Stimulated activated CD8-positive, alpha-beta memory T cell treated with anti-CD3 and anti-CD28 coated beads, Interleukin-4, amount 100 ng/mL, for 4 hours (primary cell): ENCODE measurements around the gene PRKAR2A.
"Not testable (repeated sequence)": the region's sequence is repeated elsewhere in the genome, so short reads cannot be mapped to it uniquely, and the experiment has no call there.

ENCODE experiments used
- DNase-seq, 2 donors: peaks; one replicate each; pipeline ENCODE4 v3.0.0-alpha.2; 2020; ENCODE audit warnings: low read depth in 2 of 2, low spot score in 1 of 2

The PRKAR2A gene

GRCh38 chr3:48782046-48782445 lies 65.6 kb downstream of the PRKAR2A start:
- DNase-seq = no peak

DNA sequence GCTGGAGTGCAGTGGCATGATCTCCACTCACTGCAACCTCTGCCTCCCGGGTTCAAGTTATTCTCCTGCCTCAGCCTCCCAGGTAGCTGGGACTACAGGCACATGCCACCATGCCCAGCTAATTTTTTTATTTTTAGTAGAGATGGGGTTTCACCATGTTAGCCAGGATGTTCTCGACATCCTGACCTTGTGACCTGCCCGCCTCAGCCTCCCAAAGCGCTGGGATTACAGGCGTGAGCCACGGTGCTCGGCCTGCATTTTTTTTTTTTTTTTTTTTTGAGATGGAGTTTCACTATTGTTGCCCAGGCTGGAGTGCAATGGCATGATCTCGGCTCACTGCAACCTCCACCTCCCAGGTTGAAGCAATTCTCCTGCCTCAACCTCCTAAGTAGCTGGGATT lies 69.1 kb downstream of the PRKAR2A start:
- not testable (repeated sequence) for DNase-seq

GRCh38 chr3:48776854-48777253 lies 70.8 kb downstream of the PRKAR2A start:
- DNase-seq = no peak

DNA sequence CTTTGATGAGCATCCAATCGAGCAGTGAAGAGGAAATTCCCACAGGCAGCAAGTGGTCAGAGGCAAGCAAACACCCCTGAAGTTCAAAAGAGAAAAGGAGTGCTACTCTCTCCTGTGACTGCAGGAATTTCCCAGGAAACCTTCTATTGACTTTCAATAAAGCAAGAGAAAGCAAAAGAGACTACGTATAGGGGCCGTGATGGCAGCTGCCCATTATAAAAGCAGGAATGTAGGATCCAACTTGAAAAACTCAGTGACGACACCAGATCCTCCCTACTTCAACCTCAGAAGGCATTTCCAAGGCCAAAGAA lies 77.5 kb downstream of the PRKAR2A start:
- no peak for DNase-seq

DNA sequence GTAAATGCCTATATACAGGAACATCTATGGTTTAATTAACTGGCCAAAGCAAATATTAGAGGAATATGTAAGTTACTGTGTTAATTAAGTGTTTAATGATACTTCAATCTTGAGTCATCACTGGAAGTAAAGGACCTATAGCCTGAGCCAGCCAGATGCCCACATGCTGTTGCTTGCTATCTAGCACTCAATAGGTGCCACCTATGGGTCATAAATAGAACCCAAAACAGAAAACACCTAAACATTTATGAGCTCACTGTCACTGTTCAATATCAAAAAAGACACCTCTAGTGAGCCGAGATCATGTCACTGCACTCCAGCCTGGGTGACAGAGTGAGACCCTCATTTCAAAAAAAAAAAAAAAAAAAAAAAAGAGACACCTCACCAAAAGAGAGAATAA lies 82.3 kb downstream of the PRKAR2A start:
- DNase-seq = no peak

GRCh38 chr3:48762816-48763215 lies 84.9 kb downstream of the PRKAR2A start:
- no peak for DNase-seq

GRCh38 chr3:48759991-48760540 lies 87.6 kb downstream of the PRKAR2A start:
- not testable (repeated sequence) for DNase-seq

DNA sequence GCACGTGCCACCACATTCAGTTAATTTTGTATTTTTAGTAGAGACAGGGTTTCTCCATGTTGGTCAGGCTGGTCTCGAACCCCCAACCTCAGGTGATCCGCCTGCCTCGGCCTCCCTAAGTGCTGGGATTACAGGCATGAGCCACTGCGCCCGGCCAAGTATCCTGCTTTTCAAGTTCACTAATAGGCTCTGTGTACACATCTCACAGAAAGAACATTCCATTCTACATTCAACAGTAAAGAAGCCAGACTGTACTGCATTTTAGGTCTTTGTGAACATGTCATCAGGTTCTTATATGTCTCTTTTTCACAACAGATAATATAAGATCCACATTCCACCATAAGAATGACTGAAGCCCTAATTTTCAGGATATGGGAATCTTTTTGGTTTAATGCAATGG lies 88.1 kb downstream of the PRKAR2A start:
- DNase-seq = not testable (repeated sequence)

GRCh38 chr3:48759071-48759470 lies 88.6 kb downstream of the PRKAR2A start:
- no peak for DNase-seq

DNA sequence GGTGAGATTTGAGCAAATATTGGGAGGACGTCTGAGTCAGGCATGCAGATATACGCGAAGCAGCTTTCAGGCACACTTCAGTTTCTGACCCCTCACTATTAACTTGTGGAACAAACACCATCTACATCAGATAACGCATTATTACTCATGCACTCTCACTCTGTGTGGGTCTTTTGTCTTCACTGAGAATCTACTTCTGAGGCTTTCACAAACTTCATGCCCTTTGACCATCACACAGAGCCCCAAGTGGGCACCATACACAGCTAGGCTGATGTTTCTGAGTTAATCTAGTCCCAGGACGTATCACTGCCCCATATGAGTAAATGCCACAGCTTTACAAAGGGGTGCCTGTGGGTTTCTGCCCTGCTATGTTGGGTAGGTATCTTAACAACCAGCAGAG lies 91.0 kb downstream of the PRKAR2A start:
- no peak for DNase-seq

DNA sequence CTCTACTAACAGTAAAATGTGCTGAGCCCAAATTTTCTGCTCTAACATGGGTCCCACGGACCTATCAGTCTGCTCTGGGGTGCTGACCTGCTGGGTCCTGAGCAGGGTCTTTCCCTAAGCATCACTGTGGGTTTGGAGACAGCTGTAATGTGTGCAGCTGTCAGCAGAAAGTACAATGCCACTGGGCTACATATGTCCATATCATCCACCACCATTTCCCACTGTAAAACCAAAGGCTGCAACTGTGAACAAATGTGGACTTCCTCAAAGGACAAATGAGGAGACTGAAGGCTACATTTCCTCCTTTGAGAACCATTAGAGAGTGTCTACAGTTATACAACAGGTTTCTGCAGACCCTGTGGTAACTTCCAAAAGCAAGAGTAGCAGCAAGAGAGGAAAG lies 96.8 kb downstream of the PRKAR2A start:
- no peak for DNase-seq

- no peak for DNase-seq
Measured at GRCh38 chr3:48748754-48749153, 98.9 kb downstream of the PRKAR2A start.

DNA sequence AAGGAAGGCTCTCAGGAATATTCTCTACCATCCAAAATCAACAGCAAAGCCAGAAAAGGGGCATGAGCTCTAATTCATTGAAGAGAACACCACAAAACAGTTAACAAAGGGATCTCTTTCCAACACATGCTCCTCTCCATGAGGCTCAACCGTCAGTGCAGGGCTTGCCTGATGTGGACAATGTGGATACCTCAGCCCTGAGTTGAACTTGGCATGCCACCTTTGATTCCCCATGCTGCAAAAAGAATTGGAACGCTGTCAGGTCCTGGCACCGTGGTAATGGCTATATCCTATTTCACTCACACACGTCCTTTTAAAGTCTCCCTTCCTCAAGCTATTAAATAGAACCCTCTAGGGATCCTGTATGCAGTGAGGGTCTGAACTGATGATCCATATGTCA lies 100.0 kb downstream of the PRKAR2A start:
- DNase-seq = no peak

DNA sequence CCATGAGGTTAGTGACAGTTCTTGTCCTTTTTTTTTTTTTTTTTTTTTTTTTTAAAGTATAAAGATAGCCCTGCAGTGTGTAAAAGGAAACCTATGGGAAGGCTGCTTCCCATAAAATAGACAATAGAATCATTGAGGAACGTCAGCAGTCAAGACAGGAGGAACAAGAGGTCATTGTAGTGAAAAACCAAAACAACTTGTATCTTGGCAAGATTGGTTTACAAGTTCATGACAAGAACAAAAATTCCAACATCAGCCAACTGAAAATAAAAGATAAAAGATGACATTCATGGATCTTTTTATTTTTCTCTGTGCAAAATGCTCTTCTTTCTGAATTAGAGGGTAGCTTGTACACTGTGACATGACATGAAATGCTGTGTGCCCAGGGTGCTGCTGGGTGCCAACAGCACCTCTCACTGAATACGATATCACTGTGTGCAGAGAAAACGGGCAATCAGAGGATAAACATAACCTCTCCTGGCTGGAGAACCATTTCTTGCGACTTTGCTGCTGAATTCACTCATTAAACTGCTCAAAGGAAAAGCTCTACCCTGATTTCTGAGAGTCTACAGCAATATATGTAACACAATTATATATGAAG lies 100.6 kb downstream of the PRKAR2A start:
- no peak for DNase-seq

GRCh38 chr3:48743773-48744172 lies 103.9 kb downstream of the PRKAR2A start:
- no peak for DNase-seq

GRCh38 chr3:48741226-48741625 lies 106.4 kb downstream of the PRKAR2A start:
- not testable (repeated sequence) for DNase-seq

DNA sequence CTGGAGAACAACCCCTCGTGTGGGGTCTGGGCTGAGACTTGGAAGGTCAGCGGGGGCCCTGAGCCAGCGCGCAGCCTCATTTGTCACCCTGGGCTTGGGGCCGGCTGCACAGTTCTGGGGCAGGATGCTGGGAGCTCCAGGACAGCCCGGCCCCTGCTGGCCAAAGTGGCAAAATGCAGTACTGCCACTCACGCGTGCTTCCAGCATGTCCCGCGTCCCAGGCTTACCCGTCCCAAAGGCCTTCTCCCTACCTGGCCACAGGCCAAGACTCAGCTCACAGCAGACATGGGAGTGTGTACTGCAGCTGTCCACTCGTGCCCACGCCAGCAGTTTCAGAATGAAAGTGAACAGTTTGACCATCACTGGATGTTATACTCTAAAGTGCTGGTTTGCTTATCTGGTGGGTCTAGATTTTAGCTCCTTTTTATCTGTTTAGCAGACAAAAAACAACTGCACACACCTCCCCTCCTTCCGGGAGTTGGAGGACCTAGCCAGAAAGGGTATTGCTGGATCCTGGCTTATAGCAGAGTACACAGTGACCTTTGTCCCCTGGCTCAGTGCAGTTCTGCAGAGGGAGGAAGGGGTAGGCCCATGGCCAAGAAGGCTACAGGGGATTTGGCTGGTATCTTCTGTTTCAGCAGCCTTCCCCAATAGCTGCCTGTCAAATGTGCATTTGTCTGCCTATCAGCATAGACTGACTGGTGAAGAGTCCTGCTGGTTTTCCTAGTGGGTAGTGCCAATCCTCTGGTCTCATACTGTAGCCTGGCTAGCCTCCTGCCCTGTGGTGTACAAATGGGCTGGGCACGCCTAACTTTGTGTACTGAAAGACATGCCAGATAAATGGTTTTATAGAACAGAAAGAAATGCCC lies 107.5 kb downstream of the PRKAR2A start:
- peak in 1 of 2 donors; percentile 6 for DNase-seq

DNA sequence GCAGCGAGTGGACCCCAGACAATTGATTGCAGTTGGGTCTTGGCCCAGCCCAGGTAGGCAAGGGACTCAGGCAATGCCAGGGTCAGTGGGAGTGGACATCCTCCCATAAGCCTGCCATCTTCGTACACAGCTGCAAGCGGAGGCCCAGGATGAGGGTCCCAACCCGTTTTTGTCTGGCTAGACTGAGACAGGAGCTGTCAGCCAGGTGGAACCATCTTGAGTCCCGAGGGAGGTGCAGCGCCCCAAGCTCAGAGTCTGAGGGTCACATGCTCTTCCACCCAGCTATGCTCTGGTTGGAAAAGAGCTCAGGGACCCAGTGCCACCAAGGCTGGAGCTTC lies 108.1 kb downstream of the PRKAR2A start:
- DNase-seq = no peak

GRCh38 chr3:48738926-48739616 lies 108.6 kb downstream of the PRKAR2A start:
- no peak for DNase-seq

DNA sequence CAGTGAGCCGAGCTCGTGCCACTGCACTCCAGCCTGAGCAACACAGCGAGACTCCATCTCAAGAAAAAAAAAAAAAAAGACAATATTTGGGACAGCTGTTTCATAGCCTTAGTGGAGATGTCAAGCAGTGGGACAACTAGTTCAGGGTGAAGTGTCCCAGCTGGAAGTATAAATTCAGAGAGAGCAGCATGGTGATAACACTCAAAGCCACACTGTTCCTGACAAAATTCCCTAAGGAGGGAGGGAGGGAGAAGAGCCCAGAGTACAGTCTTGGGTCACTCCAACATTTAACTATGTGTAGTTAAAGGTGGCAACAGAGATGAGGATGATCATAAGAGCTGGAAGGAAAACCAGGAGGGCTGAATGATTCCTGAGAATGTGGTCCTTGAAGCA lies 109.5 kb downstream of the PRKAR2A start:
- no peak for DNase-seq

GRCh38 chr3:48735075-48735767 lies 112.5 kb downstream of the PRKAR2A start:
- DNase-seq = not testable (repeated sequence)
